Activated CD4-positive, CD25-positive, alpha-beta regulatory T cell treated with anti-CD3 and anti-CD28 coated beads, Interleukin-2, amount 50 U/mL, for 16 hours (primary cell): ENCODE results near the gene ACVR1B.

Experiments used
- DNase-seq: peaks from one replicate; pipeline ENCODE4 v3.0.0-alpha.2; 2020; ENCODE audit warnings: low read depth, low spot score

The ACVR1B gene

DNA sequence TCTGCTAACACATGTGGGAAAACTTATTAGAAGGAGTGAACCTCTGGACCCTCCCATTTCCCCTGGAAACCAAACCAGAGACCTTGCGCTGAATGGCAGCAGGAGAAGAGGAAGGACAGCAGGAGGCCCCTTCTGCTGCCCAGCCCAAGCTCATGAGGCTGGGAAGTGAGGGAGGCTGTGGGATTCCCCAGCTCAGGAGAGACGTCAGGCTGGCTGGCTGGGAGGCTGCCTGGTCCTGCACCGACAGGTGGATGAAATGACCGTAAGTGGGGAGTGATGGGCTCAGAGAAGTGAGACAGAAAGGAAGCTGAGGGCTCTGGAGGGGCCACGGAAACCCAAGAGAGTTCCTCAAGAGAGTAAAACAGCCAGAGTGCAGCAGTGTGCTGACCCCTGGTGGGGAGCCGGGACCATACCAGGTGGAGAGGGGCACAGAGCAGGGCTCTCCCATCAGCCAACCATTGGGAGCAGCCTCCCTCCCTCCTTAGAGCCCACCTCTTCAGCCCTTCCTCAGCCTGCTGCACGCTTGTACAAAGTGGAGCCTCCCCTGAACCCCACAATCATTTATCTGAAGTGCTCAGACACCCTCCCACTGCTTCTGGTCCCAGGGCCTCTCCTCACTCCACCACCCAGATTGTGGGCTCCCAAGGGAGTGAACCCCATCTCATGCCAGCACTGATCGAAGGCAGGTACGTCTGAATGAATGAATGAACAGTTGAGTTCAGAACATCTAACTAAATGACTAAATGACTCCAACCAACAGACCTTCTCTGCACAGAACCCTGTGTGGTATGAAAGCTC is 69.2 kb downstream of the ACVR1B start:
- DNase-seq: no peak

DNA sequence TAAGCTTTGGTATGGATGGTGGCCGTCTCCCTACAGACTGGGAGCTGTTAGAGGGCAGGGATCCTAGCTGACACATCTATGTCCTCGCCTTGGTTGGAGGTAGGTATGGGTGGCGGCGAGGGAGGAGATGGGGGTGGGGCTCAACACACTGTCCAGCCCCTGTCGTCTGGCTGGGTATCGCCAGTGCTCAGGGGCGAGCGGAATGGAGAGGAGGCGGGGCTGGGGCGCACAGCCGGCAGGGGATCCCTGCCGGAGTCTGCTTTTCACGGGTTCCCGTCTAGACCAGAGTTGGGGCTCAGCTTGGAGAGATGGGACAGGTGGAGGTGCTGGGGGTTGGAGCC is 71.3 kb downstream of the ACVR1B start:
- no peak for DNase-seq

DNA sequence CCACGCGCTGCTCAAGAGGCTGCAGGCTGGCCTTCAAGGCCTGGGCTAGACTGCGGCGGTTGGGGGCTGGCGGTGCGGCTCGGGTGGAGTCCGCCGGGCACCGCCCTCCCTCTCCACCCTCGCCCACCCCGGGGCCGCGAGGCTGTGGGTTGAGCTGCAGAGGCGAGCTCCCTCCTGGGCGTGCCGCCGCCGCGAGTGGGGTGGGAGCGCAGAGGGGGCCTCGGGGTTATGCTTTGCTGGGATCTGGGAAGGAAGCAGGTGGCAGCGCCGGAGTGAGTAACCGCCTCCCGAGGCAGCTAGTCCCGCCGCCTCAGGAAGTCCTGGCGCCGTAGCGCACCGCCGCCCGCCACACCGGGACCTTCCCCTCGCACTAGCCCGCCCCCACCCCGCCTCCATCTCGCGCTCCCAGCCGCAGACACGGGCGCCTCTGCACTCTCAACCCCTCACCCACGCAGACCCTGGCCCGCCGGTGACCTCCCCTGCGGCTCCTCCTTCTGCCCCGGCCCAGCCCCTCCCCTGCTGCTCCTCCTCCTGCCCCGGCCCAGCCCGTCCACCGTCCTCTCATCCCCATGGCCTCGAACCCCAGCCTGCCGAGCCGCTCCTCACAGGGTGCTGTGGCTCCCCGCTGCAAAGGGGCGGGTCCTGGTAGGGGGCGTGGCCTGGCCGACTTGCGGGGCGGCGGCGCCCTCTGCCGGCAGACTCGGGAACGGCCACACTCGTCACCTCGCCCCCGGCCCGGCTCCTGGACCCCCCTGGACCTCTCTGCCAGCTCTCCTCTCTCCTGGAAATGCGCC is 71.9 kb downstream of the ACVR1B start:
- peak; percentile 76 for DNase-seq

DNA sequence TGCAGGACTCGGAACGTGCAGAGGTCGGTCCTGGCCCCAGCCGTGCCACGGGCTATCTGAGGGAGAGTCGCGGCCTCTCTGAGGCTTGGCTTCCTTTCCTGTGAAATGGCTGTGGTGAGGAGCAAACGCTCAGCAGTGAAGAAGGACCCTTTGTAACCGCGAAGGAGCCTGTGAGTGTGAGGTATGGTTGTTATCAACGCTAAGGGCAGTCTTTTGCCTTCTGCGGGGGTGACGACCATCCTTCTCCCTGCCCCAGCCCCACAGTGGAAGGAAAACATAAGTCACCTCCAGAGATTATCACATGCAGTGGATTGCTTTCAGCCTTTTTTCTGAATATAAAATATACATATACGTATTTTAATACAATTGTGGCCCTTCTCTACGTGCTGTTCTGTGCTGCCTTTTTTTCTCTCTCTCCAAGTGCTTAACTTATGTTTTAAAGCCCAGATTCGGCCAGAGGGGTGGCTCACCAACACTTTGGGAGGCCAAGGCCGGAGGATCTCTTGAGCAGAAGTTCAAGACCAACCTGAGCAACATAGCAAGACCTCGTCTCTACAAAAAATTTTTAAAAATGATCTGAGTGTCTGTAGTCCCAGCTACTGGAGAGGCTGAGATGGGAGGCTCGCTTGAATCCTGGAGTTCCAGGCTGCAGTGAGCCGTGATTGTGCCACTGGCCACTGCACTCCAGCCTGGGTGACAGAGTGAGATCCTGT is 72.6 kb downstream of the ACVR1B start:
- no peak for DNase-seq

DNA sequence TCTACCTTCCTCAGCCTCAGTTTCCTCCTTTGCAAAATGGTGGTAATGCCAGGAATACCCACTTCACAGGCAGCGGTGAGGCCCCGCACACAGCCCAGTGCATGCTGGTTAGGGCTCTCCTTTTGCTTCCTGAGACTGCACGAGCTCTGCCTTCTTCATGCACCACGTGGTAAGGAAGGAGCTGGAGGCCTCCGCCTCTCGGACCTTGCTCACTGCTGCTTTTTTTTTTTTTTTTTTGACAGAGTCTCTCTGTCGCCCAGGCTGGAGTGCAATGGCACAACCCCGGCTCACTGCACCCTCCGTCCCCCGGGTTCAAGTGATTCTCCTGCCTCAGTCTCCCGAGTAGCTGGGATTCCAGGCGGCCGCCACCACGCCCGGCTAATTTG is 73.3 kb downstream of the ACVR1B start:
- no peak for DNase-seq

DNA sequence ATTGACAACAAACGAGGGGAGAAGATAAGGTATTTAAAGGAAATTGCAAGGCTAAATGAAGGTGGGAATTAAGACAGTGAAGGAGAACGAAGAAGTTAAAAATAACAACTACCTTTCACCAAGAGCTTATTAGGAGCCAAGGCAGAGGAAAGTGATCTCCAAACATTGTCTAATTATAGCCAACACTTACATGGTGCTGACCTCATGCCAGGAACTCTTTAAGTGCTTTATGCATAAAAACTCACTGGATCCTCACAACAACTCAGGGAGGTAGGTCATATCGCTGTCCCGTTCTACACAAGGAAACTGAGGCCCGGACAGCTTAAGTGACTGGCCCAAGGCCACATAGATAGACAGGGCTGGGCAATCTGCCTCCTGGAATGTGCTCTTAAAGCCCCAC is 74.8 kb downstream of the ACVR1B start:
- no peak for DNase-seq

DNA sequence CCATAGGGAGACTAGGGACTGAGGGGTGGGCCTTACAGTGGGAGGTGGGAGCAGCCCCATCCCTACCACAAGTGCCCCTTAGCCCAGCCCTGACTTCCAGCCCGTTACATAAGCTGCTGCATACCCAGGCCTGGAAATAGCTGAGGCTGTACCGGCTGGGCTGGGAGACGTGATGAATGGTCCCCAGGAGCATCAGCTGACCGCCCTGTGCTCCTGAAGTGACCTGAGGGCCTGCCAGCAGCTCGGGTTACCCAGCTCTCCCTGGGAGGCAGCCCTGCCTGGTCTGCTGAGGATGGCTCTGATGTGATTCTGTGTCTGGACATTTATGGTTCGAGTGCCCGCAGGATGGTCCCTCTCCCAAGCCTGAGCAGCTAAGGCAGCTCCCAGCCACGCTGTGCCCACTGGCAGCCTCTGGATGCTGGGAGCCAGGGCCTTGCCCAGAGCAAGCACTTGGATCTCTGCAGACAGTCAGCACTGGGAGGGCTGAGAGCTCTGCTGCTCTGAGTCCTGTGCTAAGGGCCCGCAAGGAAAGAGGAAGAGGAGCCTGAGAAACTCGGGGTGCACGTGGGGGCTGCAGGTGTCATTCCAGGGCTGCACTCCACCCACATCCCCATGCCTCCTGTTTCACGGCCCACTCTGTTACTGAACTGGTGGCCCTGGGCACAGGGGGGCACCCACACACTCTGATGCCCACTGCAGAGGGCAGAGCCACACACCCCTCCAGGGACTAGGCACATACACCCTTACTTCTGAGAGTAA is 75.8 kb downstream of the ACVR1B start:
- DNase-seq: no peak

DNA sequence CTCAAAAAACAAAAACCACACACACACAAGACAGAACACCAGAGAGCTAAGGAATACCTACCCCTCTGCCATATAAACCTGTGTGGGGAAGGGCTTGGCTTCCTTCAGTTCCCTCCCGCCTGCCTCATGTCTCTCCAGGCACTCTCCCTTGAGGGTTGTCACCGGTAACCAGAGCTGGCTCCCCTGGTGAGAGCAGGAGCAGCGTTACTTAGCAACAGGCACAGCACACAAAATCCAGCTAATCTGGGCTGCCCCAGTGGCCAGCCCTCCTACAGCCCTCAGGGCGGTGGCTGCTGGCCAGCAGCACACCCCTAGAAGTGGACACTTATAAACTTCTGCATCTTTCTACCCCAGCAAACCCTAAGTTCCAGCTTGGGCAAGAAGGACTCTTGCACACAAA is 78.2 kb downstream of the ACVR1B start:
- DNase-seq: no peak

DNA sequence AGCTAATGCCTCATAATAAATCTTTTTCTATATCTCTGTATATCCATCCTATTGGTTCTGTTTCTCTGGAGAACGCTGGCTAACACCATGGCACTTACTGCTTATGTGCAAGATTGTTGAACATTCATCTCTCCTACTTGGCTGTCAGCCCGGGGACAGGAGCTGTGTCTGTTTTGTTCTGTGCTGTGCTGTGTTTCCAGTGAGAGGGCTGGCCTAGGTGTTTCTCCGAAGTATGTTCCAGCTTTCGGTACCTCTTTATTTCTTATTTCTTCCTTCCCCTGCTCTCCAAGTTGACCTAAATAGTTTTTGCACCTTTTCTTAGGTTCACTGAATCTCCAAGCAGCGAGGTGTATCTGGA is 80.9 kb downstream of the ACVR1B start:
- no peak for DNase-seq

DNA sequence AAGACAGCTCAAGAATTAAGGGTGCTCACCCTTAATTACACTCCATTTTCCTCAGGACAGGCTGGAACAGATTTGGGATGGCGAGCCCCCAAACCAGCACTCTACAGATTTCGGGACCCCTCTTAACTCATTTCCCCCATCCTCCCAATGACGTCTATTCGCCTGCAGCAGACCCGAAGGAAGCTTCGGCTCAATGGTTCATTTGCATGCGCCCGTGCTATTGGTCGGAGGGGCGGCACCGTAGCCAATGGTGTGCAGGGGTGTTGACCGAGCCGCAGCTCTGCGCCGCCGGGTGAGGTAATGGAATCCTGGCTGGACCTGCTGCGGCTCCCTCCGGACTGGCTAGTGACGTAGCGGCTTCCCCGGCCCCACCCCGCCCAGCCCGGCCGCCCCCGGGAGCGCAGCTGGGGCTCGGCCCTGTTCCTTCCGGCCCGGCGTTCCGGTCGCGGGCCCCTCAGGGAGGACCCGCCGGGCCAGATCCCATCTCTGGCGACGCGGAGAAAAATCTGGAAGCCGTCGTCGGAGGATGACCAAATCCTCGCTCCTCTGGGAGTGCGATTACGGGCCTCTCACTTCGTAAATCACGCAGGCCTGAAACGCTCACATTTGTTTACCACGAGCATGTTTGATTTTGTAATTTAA is 81.4 kb downstream of the ACVR1B start:
- DNase-seq: peak; percentile 79

DNA sequence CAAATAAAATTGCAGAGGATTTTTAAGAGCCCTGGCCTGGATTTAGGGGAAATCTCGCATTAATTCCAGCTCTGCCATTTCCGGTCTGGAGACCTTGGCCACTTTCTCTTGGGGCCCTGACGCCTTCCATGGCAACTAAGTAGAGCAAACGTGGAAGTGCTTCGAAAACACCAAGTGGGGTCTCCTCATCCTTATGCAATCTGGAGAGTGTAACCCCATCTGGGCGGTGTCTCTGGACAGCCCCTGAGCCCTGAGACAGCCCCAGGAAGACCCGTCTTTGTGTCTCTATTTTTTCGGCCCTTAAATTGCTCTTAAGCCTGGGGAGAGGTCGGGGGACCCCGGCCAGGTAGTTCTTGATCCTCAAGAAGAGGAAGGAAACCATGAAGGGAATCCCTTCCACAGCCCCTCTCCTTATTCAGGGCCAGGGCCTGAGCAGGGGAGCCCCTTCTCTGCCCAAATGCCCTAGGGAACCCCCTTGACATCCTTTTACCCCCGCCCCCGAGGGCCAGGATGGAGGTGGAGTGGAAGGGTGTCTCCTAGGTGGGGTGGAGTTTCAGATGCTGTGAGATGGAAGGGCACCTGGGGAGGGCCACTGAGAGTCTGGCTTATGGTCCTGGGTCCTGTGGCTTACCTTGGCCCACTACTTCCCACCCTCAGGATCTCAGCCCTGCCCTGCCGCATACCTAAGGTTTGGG is 82.1 kb downstream of the ACVR1B start:
- no peak for DNase-seq

DNA sequence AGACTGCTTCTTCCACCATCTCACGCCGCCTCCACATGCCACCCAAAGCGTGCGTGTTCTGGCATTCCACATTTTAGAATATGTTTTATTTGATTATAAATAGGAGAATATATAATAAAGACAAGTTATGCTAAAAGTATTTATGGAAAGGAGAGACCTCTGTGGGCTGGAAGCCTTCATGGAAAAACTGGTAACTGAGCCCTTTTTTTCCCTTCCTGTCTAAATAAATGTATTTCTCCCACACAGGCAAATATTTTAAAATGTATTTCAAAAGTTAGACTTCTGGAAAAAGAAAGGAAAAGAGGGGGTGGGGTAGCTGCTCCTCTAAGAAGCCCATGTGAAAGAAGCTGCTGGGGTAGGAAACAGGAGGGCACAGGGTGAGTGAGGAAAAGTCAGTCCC is 83.7 kb downstream of the ACVR1B start:
- DNase-seq: no peak

DNA sequence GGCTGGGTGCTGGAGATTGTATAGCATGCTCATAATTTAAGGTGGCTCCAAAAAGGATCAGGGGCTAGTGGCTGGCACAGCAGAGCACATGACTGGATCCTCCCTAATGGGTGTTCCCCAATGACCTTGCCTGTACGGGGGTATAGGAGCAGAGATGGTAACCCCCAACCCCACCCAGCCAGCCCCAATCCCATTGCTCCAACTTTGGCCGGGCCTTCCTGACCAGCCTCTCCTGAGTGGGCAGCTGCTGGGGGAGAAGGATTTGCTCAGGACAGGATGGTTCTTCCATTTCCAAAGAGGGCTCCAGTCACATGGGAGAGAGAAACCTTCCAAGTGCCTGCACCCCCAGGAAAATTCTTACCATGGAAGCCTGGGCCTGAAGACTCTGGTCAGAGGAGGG is 84.4 kb downstream of the ACVR1B start:
- no peak for DNase-seq

DNA sequence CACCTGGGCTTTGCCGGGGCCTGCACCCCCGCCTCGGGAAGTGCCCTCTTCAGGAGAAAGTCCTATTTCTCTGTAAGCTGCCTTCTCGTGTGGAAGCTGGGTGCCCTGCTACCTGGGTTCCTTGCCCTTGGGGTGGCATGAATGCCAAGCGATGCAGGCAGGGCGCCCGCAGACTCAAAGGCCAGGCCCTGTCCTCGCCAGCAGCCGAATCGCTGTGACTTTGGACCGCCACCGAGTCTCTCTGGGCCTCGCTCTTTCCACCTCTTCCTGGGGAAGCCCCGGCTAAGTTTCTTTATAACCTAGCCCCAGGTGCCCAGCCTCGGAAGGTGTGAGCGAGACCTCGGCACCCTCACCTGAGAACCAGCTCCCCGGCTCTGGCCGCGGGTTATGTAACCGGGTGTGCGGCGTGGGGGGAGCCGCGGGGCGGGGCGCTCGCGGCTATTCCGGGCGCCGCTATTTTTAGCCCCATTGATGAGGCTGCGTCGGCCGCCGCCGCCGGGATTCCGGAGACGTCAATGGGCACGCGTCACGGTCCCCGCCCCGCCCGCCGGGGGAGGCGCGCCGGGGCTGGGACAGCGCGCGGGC is 85.2 kb downstream of the ACVR1B start:
- DNase-seq: peak; percentile 71

DNA sequence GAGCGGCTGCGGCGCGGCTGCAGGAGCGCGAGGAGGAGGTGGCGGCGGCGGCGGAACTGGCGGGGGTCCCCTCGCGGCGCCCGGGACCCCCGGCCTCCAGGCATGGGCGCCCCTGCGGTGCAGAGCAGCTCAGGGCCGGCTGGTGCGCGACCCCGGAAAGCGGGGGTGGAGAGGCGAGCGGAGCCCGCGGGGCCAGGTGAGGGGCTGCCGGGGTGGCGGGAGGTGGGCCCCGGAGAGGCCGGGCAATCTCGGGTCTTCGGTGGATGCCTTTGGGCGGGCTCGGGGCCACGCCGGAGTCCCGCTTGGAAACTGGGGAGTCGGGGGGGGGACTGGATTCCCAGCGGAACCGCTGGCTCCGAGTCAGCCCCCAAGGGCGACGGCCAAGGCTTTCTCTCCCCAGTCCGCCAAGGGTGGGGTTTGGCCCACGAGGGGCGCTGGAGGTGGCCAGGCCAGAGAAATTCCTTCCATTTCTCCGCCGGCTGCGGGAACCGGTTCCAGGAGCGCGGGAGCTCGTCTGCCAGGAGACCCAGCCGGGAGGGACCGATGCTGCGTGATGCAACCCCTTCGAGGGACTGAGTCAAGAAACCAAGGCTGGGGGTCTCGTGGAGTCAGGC is 85.9 kb downstream of the ACVR1B start:
- DNase-seq: no peak

DNA sequence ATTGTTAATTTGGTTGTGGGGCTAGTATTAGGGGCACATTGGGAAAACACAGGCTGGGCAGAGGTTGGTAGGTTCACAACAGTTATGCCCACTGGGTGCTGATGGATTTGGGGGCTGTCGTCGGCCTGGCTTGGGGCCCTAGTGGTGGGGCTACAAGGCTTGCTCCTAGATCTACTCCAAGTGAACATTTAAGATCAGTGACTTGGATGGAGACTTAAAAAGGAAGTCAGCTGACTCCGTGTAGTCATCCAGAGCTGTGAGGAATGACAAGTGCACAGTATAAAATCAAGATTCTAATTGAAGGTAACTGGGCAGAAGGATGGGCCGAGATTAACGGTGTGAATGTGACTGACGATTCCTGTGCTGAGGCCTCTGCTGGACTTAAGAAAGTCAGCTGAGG is 86.9 kb downstream of the ACVR1B start:
- no peak for DNase-seq

DNA sequence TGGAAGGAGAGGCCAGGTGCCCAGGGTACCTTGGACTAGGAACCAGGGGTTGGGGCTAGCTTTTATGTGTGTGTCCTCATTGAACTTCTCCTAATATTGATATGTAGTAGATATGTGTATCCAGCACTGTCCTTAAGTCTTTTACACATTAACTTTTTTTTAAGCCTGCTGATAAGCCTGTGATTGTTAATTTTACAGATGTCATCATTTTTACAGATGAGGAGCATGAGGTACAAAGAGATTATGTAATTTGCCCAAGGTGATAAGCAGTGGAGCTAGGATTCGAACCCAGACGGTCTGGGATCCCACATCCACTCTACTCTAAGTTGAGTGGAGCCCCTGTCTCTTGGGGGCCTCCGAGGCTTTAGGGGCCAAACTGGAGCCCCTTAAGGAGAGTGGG is 89.5 kb downstream of the ACVR1B start:
- no peak for DNase-seq

DNA sequence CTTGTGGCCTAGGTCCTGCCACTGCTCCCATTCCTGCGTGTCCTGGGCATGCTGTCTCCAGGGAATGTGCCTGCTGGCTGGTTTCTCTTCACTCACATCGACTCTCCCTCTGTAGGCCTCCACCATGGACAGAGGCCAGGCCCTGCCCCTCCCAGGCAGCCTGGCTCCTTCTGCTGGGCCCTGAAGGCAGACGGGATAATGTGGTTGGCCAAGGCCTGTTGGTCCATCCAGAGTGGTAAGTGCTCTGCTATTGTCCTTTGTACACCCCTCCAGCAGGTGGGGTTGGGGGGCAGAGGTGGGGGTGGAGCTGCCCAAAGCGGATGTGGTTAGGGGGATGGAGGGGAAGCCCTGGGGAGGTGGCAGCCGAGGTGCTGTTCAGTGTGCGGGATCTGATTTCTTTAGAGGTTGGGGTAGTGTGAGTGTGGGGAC is 90.2 kb downstream of the ACVR1B start:
- no peak for DNase-seq

DNA sequence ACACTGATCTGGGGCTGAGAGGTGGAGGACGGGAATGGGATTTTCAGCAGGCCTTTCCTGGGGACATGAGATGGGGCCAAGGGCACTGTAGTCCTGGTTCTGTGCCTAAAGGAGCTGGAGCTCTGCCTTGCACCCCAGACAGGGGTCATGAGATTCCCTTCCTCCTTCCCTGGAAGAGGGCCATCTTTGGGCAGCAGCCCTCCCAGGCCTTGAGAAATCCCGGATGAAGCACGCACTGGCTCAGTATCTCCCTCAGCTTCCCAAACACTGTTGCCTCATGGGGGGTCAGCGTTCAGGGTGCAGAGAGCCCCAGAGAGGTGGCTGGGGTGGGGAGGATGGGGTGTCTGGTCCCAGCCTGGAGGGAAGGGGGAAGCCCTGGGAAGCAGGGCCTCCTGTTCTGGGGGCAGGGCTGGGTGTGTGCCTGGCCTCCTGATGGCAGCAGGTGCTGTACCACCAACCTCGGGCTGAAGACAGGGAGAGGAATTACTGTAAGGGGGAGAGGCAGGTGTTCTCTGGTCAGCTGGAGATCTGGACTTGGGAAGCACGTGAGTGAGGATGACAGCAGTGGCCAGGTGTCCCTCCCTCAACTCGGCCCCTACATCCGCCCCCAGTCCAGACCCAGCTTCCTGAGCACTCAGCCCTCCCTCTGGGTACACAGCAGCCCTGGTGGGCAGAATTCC is 91.3 kb downstream of the ACVR1B start:
- DNase-seq: no peak
